Esophagus squamous epithelium (tissue), 5 donors: ENCODE results near the gene ACOT8. TPM values are rescaled to one million over a fixed set of nuclear protein-coding genes. Genes with fewer than 3 reads are reported as not detected.
A peak's percentile ranks its signal among the peaks of the same experiment; 100 is the strongest.

Experiments used
- DNase-seq: peaks from one replicate; lab custom pipeline; 2025; lab: John Stamatoyannopoulos, UW
- H3K27ac ChIP-seq, 4 donors: fragments of 200-600 bp; sonication (generic); one replicate each; pipeline ENCODE4 v1.5.1; 2016 to 2019; ENCODE audit warnings: mild to moderate bottlenecking in 1 of 4
- H3K27me3 ChIP-seq, 4 donors: fragments of 200-600 bp; sonication (generic); 1 replicate in 3 of 4; 2 replicates in 1 of 4; pipeline versions ENCODE4 v1.5.1 to v1.6.0; 2017 to 2021; ENCODE audit warnings: antibody characterized with exemption in 1 of 4
- H3K36me3 ChIP-seq, 3 donors: fragments of 200-600 bp; sonication (generic); one replicate each; pipeline ENCODE4 v1.5.1; 2016 to 2019
- H3K4me1 ChIP-seq, 3 donors: fragments of 200-600 bp; sonication (generic); one replicate each; pipeline ENCODE4 v1.5.1; 2017 to 2019
- H3K4me3 ChIP-seq, 4 donors: fragments of 200-600 bp; sonication (generic); 1 replicate in 3 of 4; 2 replicates in 1 of 4; pipeline ENCODE4 v1.5.1; 2016 to 2019; ENCODE audit warnings: mild to moderate bottlenecking in 2 of 4, moderate library complexity in 1 of 4
- H3K9me3 ChIP-seq, 3 donors: fragments of 200-600 bp; sonication (generic); one replicate each; pipeline ENCODE4 v1.5.1; 2016 to 2019
- CTCF ChIP-seq, 6 experiments: fragments of 450-650 bp in 4 of 6; fragments of 200-600 bp in 2 of 6; sonication (generic) in 2 of 6; IDR thresholded peaks; one replicate each; pipeline ENCODE4 v1.5.1; 2016 to 2019; ENCODE audit warnings: antibody characterized with exemption in 6 of 6, mild to moderate bottlenecking in 4 of 6, moderate library complexity in 4 of 6
- POLR2A ChIP-seq, 4 donors: fragments of 450-650 bp; IDR thresholded peaks; one replicate each; pipeline ENCODE4 v1.6.1; 2017; ENCODE audit warnings: antibody characterized with exemption in 4 of 4, mild to moderate bottlenecking in 4 of 4, moderate library complexity in 3 of 4
- WGBS, 2 donors: methylation state at CpG; one replicate each; pipeline ENCODE4 v1.1.5; 2018; 5-methylcytosine and 5-hydroxymethylcytosine counted together
- intact Hi-C: fragments of 100-400 bp; cut with DNase I; formaldehyde crosslinking; loops from one replicate; pipeline ENCODE4 v1.15.0; 2022
- total RNA-seq, 4 donors: library from RNA; depleted of rRNA; stranded (reverse); fragments of >200 nt; gene quantifications; one replicate each; pipeline ENCODE4 v1.1.0, GENCODE V29; 2016
- donor health status: DM: yes; HTN: yes; CAD: no.

ACOT8 gene
- total RNA-seq, 4 donors from 2014 or later = 27.7 to 35.0 (median 31.1) TPM

GRCh38 chr20:45852326-45852725 is 4.9 kb downstream of the ACOT8 start:
- Histone ChIP-seq H3K9me3 (no peaks in the 10 kb centered on the region), H3K4me1 (peaks cover 13 to 30% (median 21%) of the 10 kb centered on the region in 3 donors), H3K27me3 (no peaks in the 10 kb centered on the region), H3K27ac (no peak overlapping the region), H3K36me3 (peaks cover 0 to 80% (median 0%) of the 10 kb centered on the region in 3 donors), H3K4me3 (no peak overlapping the region)
- TF ChIP-seq CTCF (IDR thresholded peaks at IDR 0.05) (no peak), POLR2A (IDR thresholded peaks at IDR 0.05) (no peak)
- 88 to 96% methylated on average over 5 to 6 of the region's 6 CpGs for WGBS, 2 donors
- DNase-seq = no peak
- intact Hi-C loops = no loop called here

DNA sequence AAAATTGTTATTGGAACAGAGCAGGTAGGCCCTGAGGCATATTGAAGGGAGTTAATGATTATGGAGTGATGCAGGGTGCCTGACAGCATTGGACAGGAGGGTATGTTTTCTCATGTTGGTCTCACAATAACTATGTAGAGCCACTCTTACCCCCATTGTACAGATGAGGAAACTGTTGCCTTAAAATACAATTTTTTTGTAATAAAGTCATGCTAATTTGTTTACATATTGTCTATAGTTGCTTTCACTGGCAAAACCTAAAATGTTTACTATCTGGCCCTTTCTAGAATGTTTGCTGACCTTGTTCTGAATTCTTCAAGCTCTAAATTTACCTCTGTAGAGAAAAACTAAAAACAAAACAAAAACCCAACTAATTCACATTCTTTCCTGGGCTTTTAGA is 5.7 kb downstream of the ACOT8 start:
- TF ChIP-seq POLR2A (IDR thresholded peaks at IDR 0.05) (no peak), CTCF (IDR thresholded peaks at IDR 0.05) (no peak)
- no peak for DNase-seq
- H3K9me3 ChIP-seq = no peaks in the 10 kb centered on the region
- H3K27ac ChIP-seq = no peak overlapping the region
- H3K4me1 ChIP-seq = peaks cover 13 to 25% (median 20%) of the 10 kb centered on the region in 3 donors
- peaks cover 0 to 88% (median 0%) of the 10 kb centered on the region in 3 donors for H3K36me3 ChIP-seq
- no peak overlapping the region for H3K4me3 ChIP-seq
- no peaks in the 10 kb centered on the region for H3K27me3 ChIP-seq
- intact Hi-C loops = no loop called here

- WGBS, 2 donors = 100% methylated on average over 1 of the region's 1 CpG
- intact Hi-C loops = no loop called here
- Histone ChIP-seq H3K4me1 (peaks cover 7 to 19% (median 14%) of the 10 kb centered on the region in 3 donors), H3K27ac (no peak overlapping the region), H3K9me3 (no peaks in the 10 kb centered on the region), H3K4me3 (no peak overlapping the region), H3K27me3 (no peaks in the 10 kb centered on the region), H3K36me3 (peaks cover 0 to 94% (median 3%) of the 10 kb centered on the region in 3 donors)
- DNase-seq = no peak
- no peak for TF ChIP-seq CTCF (IDR thresholded peaks at IDR 0.05)
- TF ChIP-seq POLR2A (IDR thresholded peaks at IDR 0.05) = no peak
Measured at GRCh38 chr20:45850926-45851325, 6.3 kb downstream of the ACOT8 start.

DNA sequence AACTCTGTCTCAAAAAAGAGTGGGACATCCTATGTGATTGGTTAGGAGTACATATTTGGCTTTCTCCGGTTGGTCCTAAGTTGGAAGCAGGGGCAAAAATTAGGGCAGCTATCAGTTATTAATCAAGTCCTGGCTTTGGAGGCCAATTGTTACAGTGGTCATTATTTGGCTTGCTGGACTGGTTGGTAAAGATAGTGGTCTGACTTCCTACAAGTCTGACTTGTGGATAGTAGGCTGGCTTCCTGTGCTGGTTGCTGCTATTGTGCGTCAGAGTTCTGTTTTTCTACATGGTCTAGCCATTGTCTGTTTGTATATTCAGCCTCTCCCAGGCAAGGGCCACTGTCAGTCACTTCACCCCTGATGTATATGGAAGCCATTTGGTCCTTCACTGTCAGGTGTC is 7.0 kb downstream of the ACOT8 start:
- Histone ChIP-seq H3K4me1 (peaks cover 3 to 12% (median 7%) of the 10 kb centered on the region in 3 donors), H3K36me3 (peaks cover 0 to 100% (median 10%) of the 10 kb centered on the region in 3 donors), H3K9me3 (no peaks in the 10 kb centered on the region), H3K27me3 (no peaks in the 10 kb centered on the region), H3K27ac (peak overlapping the region in 1 of 4 donors; percentile 1), H3K4me3 (no peak overlapping the region)
- intact Hi-C loops = no loop called here
- 80 to 95% methylated on average over 2 of the region's 2 CpGs for WGBS, 2 donors
- no peak for DNase-seq
- TF ChIP-seq CTCF (IDR thresholded peaks at IDR 0.05) = no peak
- no peak for TF ChIP-seq POLR2A (IDR thresholded peaks at IDR 0.05)

DNA sequence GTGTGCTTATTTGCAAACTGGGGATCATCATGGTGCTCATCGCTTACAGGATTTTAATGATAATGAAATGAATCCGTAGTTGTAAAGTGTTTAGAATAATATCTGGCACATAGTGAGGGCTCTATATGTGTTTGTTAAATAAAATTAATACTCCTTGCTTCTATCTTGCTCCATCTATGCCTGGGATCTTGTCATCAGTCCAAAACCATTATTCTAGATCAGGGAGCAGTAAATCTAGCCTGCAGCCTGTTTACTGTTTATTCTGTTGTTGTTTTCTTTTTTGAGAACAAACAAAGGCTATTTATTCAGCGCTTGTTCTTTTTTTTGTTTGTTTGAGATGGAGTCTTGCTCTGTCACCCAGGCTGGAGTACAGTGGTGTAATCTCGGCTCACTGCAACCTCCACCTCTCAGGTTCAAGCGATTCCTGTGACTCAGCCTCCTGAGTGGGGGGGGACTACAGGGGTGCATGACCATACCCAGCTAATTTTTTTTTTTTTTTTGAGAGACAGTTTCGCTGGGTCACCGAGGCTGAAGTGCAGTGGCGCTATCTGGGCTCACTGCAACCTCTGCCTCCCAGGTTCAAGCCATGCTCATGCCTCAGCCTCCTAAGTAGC is 8.1 kb downstream of the ACOT8 start:
- no peak for DNase-seq
- Histone ChIP-seq H3K27ac (no peak overlapping the region), H3K9me3 (no peaks in the 10 kb centered on the region), H3K27me3 (no peaks in the 10 kb centered on the region), H3K4me1 (peaks cover 0 to 2% (median 0%) of the 10 kb centered on the region in 3 donors), H3K4me3 (no peak overlapping the region), H3K36me3 (peaks cover 4 to 100% (median 12%) of the 10 kb centered on the region in 3 donors)
- WGBS, 2 donors = 72 to 84% methylated on average over 8 of the region's 8 CpGs
- TF ChIP-seq CTCF (IDR thresholded peaks at IDR 0.05) = no peak
- no peak for TF ChIP-seq POLR2A (IDR thresholded peaks at IDR 0.05)
- intact Hi-C loops = no loop called here
